AG10803 (cell line): ENCODE results near the gene CA10.

ENCODE experiments used
- DNase-seq: peaks from one replicate; pipeline ENCODE4 v3.0.0; 2010; ENCODE audit warnings: low read depth
- H3K4me3 ChIP-seq: 2 replicates; pipeline ENCODE4 v1.5.1; 2011; ENCODE audit warnings: mild to moderate bottlenecking, low read length, control low read depth
- CTCF ChIP-seq: conservative IDR thresholded peaks from 2 replicates; pipeline ENCODE4 v1.5.1; 2011; ENCODE audit warnings: mild to moderate bottlenecking, low read length, control low read depth, inconsistent platforms

The CA10 gene

GRCh38 chr17:51652529-51652928 is 506.0 kb downstream of the CA10 start:
- no peak for TF ChIP-seq CTCF
- no peak overlapping the region for H3K4me3 ChIP-seq

GRCh38 chr17:51651513-51652298 is 506.8 kb downstream of the CA10 start:
- no peak for TF ChIP-seq CTCF
- no peak for DNase-seq
- H3K4me3 ChIP-seq, result no peak overlapping the region

More at GRCh38 chr17:51652529-51652928, 506.0 kb downstream of the CA10 start:
- no peak for DNase-seq

GRCh38 chr17:51650772-51651171 is 507.7 kb downstream of the CA10 start:
- no peak overlapping the region for H3K4me3 ChIP-seq
- TF ChIP-seq CTCF, result no peak
- DNase-seq, result no peak

DNA sequence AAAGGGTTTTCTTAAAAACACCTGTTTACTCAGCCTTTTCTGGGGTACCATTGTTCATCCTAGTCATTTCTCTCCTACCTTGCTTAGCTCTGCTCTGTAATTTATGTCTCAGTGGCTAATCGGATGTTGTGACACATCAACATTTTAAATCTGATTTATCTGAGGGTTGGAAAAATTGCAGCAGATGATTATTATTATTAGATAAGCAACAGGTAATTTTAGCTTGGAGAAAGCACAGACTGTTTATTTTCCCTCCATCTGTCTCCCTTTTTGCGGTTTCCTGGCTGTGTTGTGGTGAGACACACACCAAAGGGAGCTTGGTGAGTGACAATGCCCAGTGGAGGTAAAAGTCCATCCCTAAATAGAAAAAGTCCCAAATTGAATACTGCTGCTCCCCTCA is 508.3 kb downstream of the CA10 start:
- DNase-seq, result no peak

DNA sequence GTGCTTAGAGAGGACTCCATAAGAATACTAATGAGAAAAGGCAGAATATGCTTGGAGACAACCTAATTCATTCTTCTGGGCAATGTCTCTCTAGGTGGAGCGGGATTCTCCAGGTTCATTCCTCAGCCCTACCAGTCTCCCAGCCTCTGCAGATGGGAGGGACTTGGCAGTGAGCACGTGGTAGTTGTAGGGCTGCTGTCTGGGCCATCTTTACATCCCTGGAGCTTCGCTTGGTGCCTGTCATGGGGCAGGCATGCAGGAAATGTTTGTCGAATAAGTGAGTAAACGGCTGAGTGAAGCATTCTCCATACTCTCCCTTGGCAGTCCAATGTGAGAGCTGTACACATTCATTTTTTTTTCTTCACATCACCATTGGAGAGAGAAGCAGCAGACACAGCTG is 510.7 kb downstream of the CA10 start:
- DNase-seq, result no peak
- H3K4me3 ChIP-seq, result no peak overlapping the region
- no peak for TF ChIP-seq CTCF

More for the DNA sequence above, 508.3 kb downstream of the CA10 start:
- no peak overlapping the region for H3K4me3 ChIP-seq
- no peak for TF ChIP-seq CTCF

GRCh38 chr17:51647067-51647466 is 511.4 kb downstream of the CA10 start:
- no peak for DNase-seq
- H3K4me3 ChIP-seq, result no peak overlapping the region
- TF ChIP-seq CTCF, result no peak

- no peak for DNase-seq
- H3K4me3 ChIP-seq, result no peak overlapping the region
- no peak for TF ChIP-seq CTCF
These were observed 512.0 kb downstream of the CA10 start for GRCh38 chr17:51646539-51646938.
